Vein endothelial cell (primary cell): ENCODE results near the gene PHF3. TPM values are rescaled to one million over a fixed set of nuclear protein-coding genes. Genes with fewer than 3 reads are reported as not detected.

ENCODE experiments used
- small RNA-seq: library from RNA; depleted of rRNA; stranded (forward); fragments of <200 nt; gene quantifications from one replicate; pipeline ENCODE3, GENCODE V24; 2012
- total RNA-seq: library from RNA; depleted of rRNA; stranded (reverse); fragments of >200 nt; gene quantifications from 2 replicates; pipeline ENCODE4 v1.2.3, GENCODE V29; 2012

PHF3 gene
- total RNA-seq: 46.7 and 53.5 TPM in 2 replicates

GRCh38 chr6:63635588-63636517, at the start of gene PHF3:
Gene PHF3, plus strand, starts transcription at chr6:63635802. Its CDS starts 10,750 bp downstream, at chr6:63646552.

Small RNA genes within 50 kb of the gene (small RNA-seq; reads per million reads assigned to genes)
- not detected for gene AL513043.1

Other genes starting within 250 kb of the PHF3 start
- 27.4 and 35.8 TPM in 2 replicates for gene PTP4A1, start 63.3 kb upstream of the PHF3 start, total RNA-seq